ENCODE measurements around the gene PKMYT1.

DNA sequence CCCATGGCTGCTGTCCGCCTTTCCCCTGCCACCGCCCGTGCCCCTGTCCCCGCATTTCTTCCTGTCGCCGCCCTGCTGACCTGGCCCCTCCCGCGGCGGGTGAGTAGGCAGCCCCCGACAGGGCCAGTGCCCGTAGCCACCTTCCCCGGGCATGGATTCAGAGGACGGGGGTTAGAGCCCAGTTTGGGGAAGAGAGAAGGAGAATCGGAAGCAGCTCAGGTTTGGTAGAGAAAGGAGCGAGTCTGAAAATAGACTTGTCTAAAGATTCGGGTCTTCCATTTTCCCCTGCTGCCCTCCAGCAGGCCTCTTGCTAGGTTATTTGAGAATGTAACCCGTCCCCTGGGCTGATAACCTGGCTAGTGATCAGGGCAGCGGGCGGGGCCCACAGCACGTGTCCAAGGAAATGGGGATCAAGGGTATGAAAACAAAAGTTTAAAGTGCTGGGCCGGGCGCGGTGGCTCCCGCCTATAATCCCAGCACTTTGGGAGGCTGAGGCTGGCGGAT, 24.6 kb upstream of the PKMYT1 start:
- TF ChIP-seq, protein P1, sequence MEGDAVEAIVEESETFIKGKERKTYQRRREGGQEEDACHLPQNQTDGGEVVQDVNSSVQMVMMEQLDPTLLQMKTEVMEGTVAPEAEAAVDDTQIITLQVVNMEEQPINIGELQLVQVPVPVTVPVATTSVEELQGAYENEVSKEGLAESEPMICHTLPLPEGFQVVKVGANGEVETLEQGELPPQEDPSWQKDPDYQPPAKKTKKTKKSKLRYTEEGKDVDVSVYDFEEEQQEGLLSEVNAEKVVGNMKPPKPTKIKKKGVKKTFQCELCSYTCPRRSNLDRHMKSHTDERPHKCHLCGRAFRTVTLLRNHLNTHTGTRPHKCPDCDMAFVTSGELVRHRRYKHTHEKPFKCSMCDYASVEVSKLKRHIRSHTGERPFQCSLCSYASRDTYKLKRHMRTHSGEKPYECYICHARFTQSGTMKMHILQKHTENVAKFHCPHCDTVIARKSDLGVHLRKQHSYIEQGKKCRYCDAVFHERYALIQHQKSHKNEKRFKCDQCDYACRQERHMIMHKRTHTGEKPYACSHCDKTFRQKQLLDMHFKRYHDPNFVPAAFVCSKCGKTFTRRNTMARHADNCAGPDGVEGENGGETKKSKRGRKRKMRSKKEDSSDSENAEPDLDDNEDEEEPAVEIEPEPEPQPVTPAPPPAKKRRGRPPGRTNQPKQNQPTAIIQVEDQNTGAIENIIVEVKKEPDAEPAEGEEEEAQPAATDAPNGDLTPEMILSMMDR (IDR thresholded peaks at IDR 0.05; ENCODE audit: insufficient read depth, low read length), result no peak
- TF ChIP-seq SPI1 (IDR thresholded peaks at IDR 0.05; ENCODE audit: borderline replicate concordance, low read depth) (no peak), POLR2AphosphoS5 (IDR thresholded peaks at IDR 0.05; ENCODE audit: low read depth) (no peak)

Measured in HL-60 (cell line).